ENCODE measurements around the gene RAB3D.

GRCh38 chr19:11377756-11378155 lies 38.3 kb upstream of the RAB3D start:
- no peak for TF ChIP-seq CTCF (IDR thresholded peaks at IDR 0.05)
- no peak for TF ChIP-seq POLR2A (IDR thresholded peaks at IDR 0.05)
